Superior temporal gyrus (tissue), 1 donor: ENCODE data around the gene PON1.

Source experiments
- DNase-seq: peaks from one replicate; pipeline ENCODE4 v3.0.0-alpha.2; 2016; ENCODE audit errors: extremely low spot score

The PON1 gene

GRCh38 chr7:95255691-95256090, 68.6 kb downstream of the PON1 start:
- no peak for DNase-seq

GRCh38 chr7:95253986-95254385, 70.3 kb downstream of the PON1 start:
- DNase-seq = no peak

DNA sequence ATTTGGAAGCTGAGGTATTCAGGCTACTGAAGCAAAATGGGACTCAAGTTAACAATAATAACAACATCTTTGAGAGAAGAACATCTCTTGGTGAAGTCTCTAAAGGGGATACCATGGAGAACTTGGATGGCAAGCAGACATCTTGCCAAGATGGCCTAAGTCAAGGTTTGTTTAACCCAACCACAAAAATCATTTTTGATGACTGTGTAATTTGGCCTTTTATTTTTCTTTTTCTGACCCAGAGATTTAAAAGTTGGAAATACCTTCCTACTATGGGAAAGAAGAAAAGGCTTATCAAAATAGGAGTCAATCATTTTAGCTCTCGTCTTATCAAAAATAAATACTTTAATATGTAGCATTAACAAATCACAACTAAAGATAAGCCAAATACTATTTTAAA, 72.4 kb downstream of the PON1 start:
- no peak for DNase-seq

- DNase-seq = no peak
Measured at GRCh38 chr7:95250571-95250970, 73.8 kb downstream of the PON1 start.
